NCI-H2107 (cell line): ENCODE measurements around the gene SOCS3.
A peak's percentile ranks its signal among the peaks of the same experiment; 100 is the strongest.
"Not testable (repeated sequence)": the region's sequence is repeated elsewhere in the genome, so short reads cannot be mapped to it uniquely, and the experiment has no call there.

Experiments
- DNase-seq: peaks from one replicate; lab custom pipeline; 2025; lab: John Stamatoyannopoulos, UW

SOCS3 gene

GRCh38 chr17:78329263-78330059 lies 30.4 kb downstream of the SOCS3 start:
- no peak for DNase-seq

- no peak for DNase-seq
Measured at GRCh38 chr17:78327880-78328279, 32.0 kb downstream of the SOCS3 start.

- DNase-seq: no peak
Measured at GRCh38 chr17:78325076-78325687, 34.7 kb downstream of the SOCS3 start.

- DNase-seq: no peak
Measured at GRCh38 chr17:78324391-78325075, 35.3 kb downstream of the SOCS3 start.

- no peak for DNase-seq
Measured at GRCh38 chr17:78323826-78324390, 36.0 kb downstream of the SOCS3 start.

- no peak for DNase-seq
Measured at GRCh38 chr17:78322858-78323455, 36.9 kb downstream of the SOCS3 start.

GRCh38 chr17:78322327-78322857 lies 37.5 kb downstream of the SOCS3 start:
- no peak for DNase-seq

- DNase-seq: no peak
Measured at GRCh38 chr17:78318843-78319242, 41.0 kb downstream of the SOCS3 start.

GRCh38 chr17:78318407-78318806 lies 41.5 kb downstream of the SOCS3 start:
- DNase-seq: no peak

GRCh38 chr17:78317794-78318400 lies 42.0 kb downstream of the SOCS3 start:
- DNase-seq: no peak

GRCh38 chr17:78316867-78317789 lies 42.7 kb downstream of the SOCS3 start:
- DNase-seq: no peak

GRCh38 chr17:78316115-78316866 lies 43.6 kb downstream of the SOCS3 start:
- no peak for DNase-seq

- DNase-seq: no peak
Measured at GRCh38 chr17:78315355-78316114, 44.3 kb downstream of the SOCS3 start.

GRCh38 chr17:78314683-78315354 lies 45.1 kb downstream of the SOCS3 start:
- DNase-seq: no peak

GRCh38 chr17:78313735-78314648 lies 45.9 kb downstream of the SOCS3 start:
- DNase-seq: peak; percentile 74

GRCh38 chr17:78309659-78310255 lies 50.1 kb downstream of the SOCS3 start:
- not testable (repeated sequence) for DNase-seq
